SK-N-SH (cell line): ENCODE results near the gene GRIK3. TPM values are rescaled to one million over a fixed set of nuclear protein-coding genes. Genes with fewer than 3 reads are reported as not detected.
"Not testable (repeated sequence)": the region's sequence is repeated elsewhere in the genome, so short reads cannot be mapped to it uniquely, and the experiment has no call there.

Source experiments
- CTCF ChIA-PET: fragments of 300-600, 350-600 bp; formaldehyde crosslinking; extraction: SDS; loops from one replicate; lab custom pipeline; 2021; lab: Yijun Ruan, JAX
- POLR2A ChIA-PET: fragments of 350-600 bp; sonication (Branson Sonifier 250); formaldehyde crosslinking; extraction: SDS; loops from one replicate; lab custom pipeline; 2020; ENCODE audit warnings: antibody characterized with exemption, inconsistent platforms; lab: Yijun Ruan, JAX
- DNase-seq: peaks from one replicate; pipeline ENCODE4 v3.0.0; 2012
- H2AFZ ChIP-seq: fragments of 200-600 bp; sonication (generic); 2 replicates; pipeline ENCODE4 v1.8.1; 2016; ENCODE audit warnings: antibody characterized with exemption, mild to moderate bottlenecking, low read depth
- H3F3A ChIP-seq: fragments of 200-600 bp; sonication (generic); replicated peaks from 2 replicates; pipeline ENCODE3; 2016; ENCODE audit warnings: antibody characterized with exemption, mild to moderate bottlenecking; ENCODE audit not compliant: insufficient read depth
- H3K27ac ChIP-seq, 2 experiments: fragments of 200-500 bp in 1 of 2; fragments of 200-600 bp in 1 of 2; sonication (Bioruptor generic) in 1 of 2; sonication (generic), shearing (Covaris generic) in 1 of 2; 2 replicates each; pipeline versions ENCODE4 v1.5.1 to v1.6.1; 2014 to 2016; ENCODE audit warnings: low read depth in 2 of 2, inconsistent platforms in 1 of 2, low read length in 1 of 2, mild to moderate bottlenecking in 1 of 2, mixed read lengths in 1 of 2
- H3K27me3 ChIP-seq: fragments of 200-600 bp; sonication (generic), shearing (Covaris generic); 2 replicates; pipeline ENCODE4 v1.6.1; 2016; ENCODE audit warnings: mixed run types; ENCODE audit not compliant: insufficient read depth
- H3K36me3 ChIP-seq, 2 experiments: fragments of 200-500 bp in 1 of 2; fragments of 200-600 bp in 1 of 2; sonication (Bioruptor generic) in 1 of 2; sonication (generic) in 1 of 2; replicated peaks in 1 of 2; 2 replicates each; pipeline versions ENCODE3 to v1.5.1; 2014 to 2016; ENCODE audit warnings: low read length in 1 of 2, mild to moderate bottlenecking in 1 of 2; ENCODE audit not compliant: insufficient read depth in 2 of 2, control insufficient read depth in 1 of 2
- H3K4me1 ChIP-seq, 2 experiments: fragments of 200-500 bp in 1 of 2; fragments of 200-600 bp in 1 of 2; sonication (Bioruptor generic) in 1 of 2; sonication (generic), shearing (Covaris generic) in 1 of 2; 2 replicates each; pipeline versions ENCODE4 v1.5.1 to v1.6.1; 2014 to 2016; ENCODE audit warnings: low read depth in 1 of 2, low read length in 1 of 2, mixed run types in 1 of 2; ENCODE audit not compliant: insufficient read depth in 2 of 2, control insufficient read depth in 1 of 2
- H3K4me2 ChIP-seq: fragments of 200-600 bp; sonication (generic), shearing (Covaris generic); 2 replicates; pipeline ENCODE4 v1.6.1; 2017; ENCODE audit warnings: mixed run types
- H3K4me3 ChIP-seq, 2 experiments: fragments of 200-500 bp in 1 of 2; fragments of 200-600 bp in 1 of 2; sonication (Bioruptor generic) in 1 of 2; sonication (generic), shearing (Covaris generic) in 1 of 2; 2 replicates each; pipeline versions ENCODE4 v1.5.1 to v1.8.1; 2014 to 2016; ENCODE audit warnings: low read depth in 2 of 2, inconsistent platforms in 1 of 2, low read length in 1 of 2, mild to moderate bottlenecking in 1 of 2, mixed read lengths in 1 of 2, moderate library complexity in 1 of 2
- H3K79me2 ChIP-seq: fragments of 200-600 bp; sonication (generic); 2 replicates; pipeline ENCODE4 v1.8.1; 2017; ENCODE audit warnings: mild to moderate bottlenecking; ENCODE audit not compliant: insufficient read depth
- H3K9ac ChIP-seq: fragments of 200-600 bp; sonication (generic); 2 replicates; pipeline ENCODE4 v1.6.1; 2017; ENCODE audit warnings: mixed run types
- H3K9me2 ChIP-seq: fragments of 200-600 bp; sonication (generic); 2 replicates; pipeline ENCODE4 v1.6.1; 2017; ENCODE audit warnings: mixed run types
- H3K9me3 ChIP-seq: fragments of 200-600 bp; sonication (generic); 2 replicates; pipeline ENCODE4 v1.6.1; 2017; ENCODE audit warnings: mixed run types, mild to moderate bottlenecking, moderate library complexity
- H4K20me1 ChIP-seq: fragments of 200-600 bp; sonication (generic); 2 replicates; pipeline ENCODE4 v1.6.1; 2017; ENCODE audit warnings: mild to moderate bottlenecking, mixed run types; ENCODE audit not compliant: insufficient read depth
- CHD2 ChIP-seq: fragments of 150-350 bp; IDR thresholded peaks from 2 replicates; pipeline ENCODE4 v1.6.1; 2018; ENCODE audit warnings: low read length; ENCODE audit not compliant: partially characterized antibody
- EP300 ChIP-seq, 2 experiments: IDR thresholded peaks; 2 replicates each; pipeline versions ENCODE4 v1.4.0 to v1.6.1; 2012; ENCODE audit warnings: borderline replicate concordance in 1 of 2, low read depth in 1 of 2, low read length in 1 of 2
- FOXJ3 ChIP-seq: sonication (generic); formaldehyde crosslinking; IDR thresholded peaks from 2 replicates; pipeline ENCODE4 v1.5.1; 2020; ENCODE audit warnings: mild to moderate bottlenecking, missing genetic modification reagents
- GABPA ChIP-seq: IDR thresholded peaks from 2 replicates; pipeline ENCODE4 v1.4.0; 2012; ENCODE audit warnings: low read depth, mild to moderate bottlenecking
- GATA2 ChIP-seq: sonication (generic); formaldehyde crosslinking; IDR thresholded peaks from 2 replicates; pipeline ENCODE4 v1.5.0; 2020; ENCODE audit warnings: mild to moderate bottlenecking, missing genetic modification reagents
- JUND ChIP-seq: IDR thresholded peaks from 2 replicates; pipeline ENCODE4 v1.4.0; 2012
- MEF2A ChIP-seq: IDR thresholded peaks from 2 replicates; pipeline ENCODE4 v1.4.0; 2012; ENCODE audit warnings: low read depth, borderline replicate concordance
- MXI1 ChIP-seq: IDR thresholded peaks from 2 replicates; pipeline ENCODE4 v1.6.1; 2012; ENCODE audit warnings: mild to moderate bottlenecking, low read depth, low read length, improper control_type of control experiment
- NRF1 ChIP-seq: IDR thresholded peaks from 2 replicates; pipeline ENCODE4 v1.6.1; 2012; ENCODE audit warnings: low read depth, mild to moderate bottlenecking, low read length
- RAD21 ChIP-seq: IDR thresholded peaks from 2 replicates; pipeline ENCODE4 v1.6.1; 2012; ENCODE audit warnings: mild to moderate bottlenecking, low read length
- REST ChIP-seq: IDR thresholded peaks from 2 replicates; pipeline ENCODE4 v1.6.1; 2012; ENCODE audit warnings: mild to moderate bottlenecking, low read depth, low read length, moderate library complexity
- RXRA ChIP-seq: IDR thresholded peaks from 2 replicates; pipeline ENCODE4 v1.4.0; 2012; ENCODE audit warnings: low read depth, mild to moderate bottlenecking, borderline replicate concordance
- SIN3A ChIP-seq: IDR thresholded peaks from 2 replicates; pipeline ENCODE4 v1.6.1; 2012; ENCODE audit warnings: low read depth, mild to moderate bottlenecking, low read length, moderate library complexity, borderline replicate concordance
- SMC3 ChIP-seq: IDR thresholded peaks from 2 replicates; pipeline ENCODE4 v1.6.1; 2012; ENCODE audit warnings: low read depth, low read length, improper control_type of control experiment
- TAF1 ChIP-seq: IDR thresholded peaks from 2 replicates; pipeline ENCODE4 v1.6.1; 2012; ENCODE audit warnings: low read depth, mild to moderate bottlenecking, low read length, moderate library complexity, borderline replicate concordance
- TEAD4 ChIP-seq: IDR thresholded peaks from 2 replicates; pipeline ENCODE4 v1.4.0; 2012; ENCODE audit warnings: mild to moderate bottlenecking, borderline replicate concordance; ENCODE audit not compliant: insufficient read depth
- USF1 ChIP-seq: IDR thresholded peaks from 2 replicates; pipeline ENCODE4 v1.4.0; 2012; ENCODE audit warnings: low read depth, borderline replicate concordance
- USF2 ChIP-seq: fragments of 150-350 bp; IDR thresholded peaks from 2 replicates; pipeline ENCODE4 v1.6.1; 2017; ENCODE audit warnings: antibody characterized with exemption, low read length, low read depth, borderline replicate concordance
- YY1 ChIP-seq: IDR thresholded peaks from 2 replicates; pipeline ENCODE4 v1.4.0; 2012; ENCODE audit warnings: low read depth, mild to moderate bottlenecking
- WGBS: methylation state at CpG from one replicate; pipeline ENCODE4 v1.1.6; 2017; ENCODE audit warnings: low lambda C conversion rate; 5-methylcytosine and 5-hydroxymethylcytosine counted together
- polyA plus RNA-seq, 3 experiments: library from polyadenylated mRNA; depleted of rRNA; stranded (reverse); fragments of >200 nt; gene quantifications; 2 replicates each; pipeline ENCODE4 v1.2.3, GENCODE V29; 2012

The GRIK3 gene
- polyA plus RNA-seq, 1 of the 3 experiments (the other 2 are of a cell fraction) = not detected

DNA sequence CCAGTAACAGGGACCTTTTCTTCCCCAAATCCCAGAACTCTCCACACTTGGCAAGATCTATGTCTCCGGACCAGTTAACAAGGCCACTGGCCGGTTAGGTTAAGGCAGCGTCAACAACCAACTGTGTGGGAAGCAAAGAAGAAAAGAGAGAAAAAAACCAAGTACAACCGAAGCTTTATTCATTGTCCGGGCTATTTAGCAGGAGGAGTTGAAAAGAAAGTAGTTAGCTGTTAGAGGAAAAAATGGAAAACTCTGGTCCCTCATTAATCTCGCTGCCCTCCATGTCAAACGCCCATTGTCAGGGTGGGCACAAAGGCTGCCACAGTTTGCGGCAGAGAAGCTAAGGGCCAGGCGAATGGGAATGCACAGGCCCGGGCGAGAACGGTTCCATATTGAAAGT is 49.3 kb upstream of the GRIK3 start:
- Histone ChIP-seq H3K27ac (no peak overlapping the region), H3K4me2 (no peak overlapping the region), H3K4me1 (no peaks in the 10 kb centered on the region; a peak in 1 of 4 replicates), H3K36me3 (no peaks in the 10 kb centered on the region), H3F3A (no peaks in the 10 kb centered on the region), H3K9ac (no peak overlapping the region), H2AFZ (no peak overlapping the region), H3K27me3 (no peaks in the 10 kb centered on the region), H3K9me2 (no peaks in the 10 kb centered on the region), H3K9me3 (no peaks in the 10 kb centered on the region), H3K4me3 (no peak overlapping the region), H4K20me1 (no peaks in the 10 kb centered on the region), H3K79me2 (no peaks in the 10 kb centered on the region)
- no peak for DNase-seq
- POLR2A ChIA-PET = no interaction called here
- TF ChIP-seq GABPA (no peak), TAF1 (no peak), EP300 (IDR thresholded peaks at IDR 0.05; ENCODE audit: borderline replicate concordance in 1 of 2, low read depth in 1 of 2, low read length in 1 of 2) (no peak), MEF2A (no peak), SIN3A (no peak), FOXJ3 (CRISPR knock-in tag) (no peak), MXI1 (no peak), USF2 (no peak), GATA2 (CRISPR knock-in tag) (no peak), CHD2 (no peak), NRF1 (no peak), TEAD4 (no peak), YY1 (no peak), RXRA (no peak), REST (no peak), USF1 (no peak), RAD21 (no peak), JUND (no peak), SMC3 (no peak)
- 67% methylated on average over 12 of the region's 12 CpGs for WGBS
- CTCF ChIA-PET = interaction anchor here (0.9 to 1.5 kb wide), 2 partner anchors 9 to 351 kb away, joined by 3 to 4 read pairs; no protein-coding TSS in a partner anchor

DNA sequence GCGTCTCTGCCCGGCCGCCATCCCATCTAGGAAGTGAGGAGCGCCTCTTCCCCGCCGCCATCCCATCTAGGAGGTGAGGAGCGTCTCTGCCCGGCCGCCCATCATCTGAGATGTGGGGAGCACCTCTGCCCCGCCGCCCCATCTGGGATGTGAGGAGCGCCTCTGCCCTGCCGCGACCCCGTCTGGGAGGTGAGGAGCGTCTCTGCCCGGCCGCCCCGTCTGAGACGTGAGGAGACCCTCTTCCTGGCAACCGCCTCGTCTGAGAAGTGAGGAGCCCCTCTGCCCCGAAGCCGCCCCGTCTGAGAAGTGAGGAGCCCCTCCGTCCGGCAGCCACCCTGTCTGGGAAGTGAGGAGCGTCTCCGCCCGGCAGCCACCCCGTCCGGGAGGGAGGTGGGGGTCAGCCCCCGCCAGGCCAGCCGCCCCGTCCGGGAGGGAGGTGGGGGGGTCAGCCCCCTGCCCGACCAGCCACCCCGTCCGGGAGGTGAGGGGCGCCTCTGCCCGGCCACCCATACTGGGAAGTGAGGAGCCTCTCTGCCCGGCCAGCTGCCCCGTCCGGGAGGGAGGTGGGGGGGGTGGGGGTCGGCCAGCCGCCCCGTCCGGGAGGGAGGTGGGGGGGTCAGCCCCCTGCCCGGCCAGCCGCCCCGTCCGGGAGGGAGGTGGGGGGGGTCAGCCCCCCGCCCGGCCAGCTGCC is 46.1 kb upstream of the GRIK3 start:
- H3K4me3 ChIP-seq, CTCF ChIA-PET, H3K4me1 ChIP-seq, H3K36me3 ChIP-seq, H2AFZ ChIP-seq, H3K9me3 ChIP-seq, POLR2A ChIA-PET, H3K9me2 ChIP-seq, H3K79me2 ChIP-seq, H3K9ac ChIP-seq, H3K27ac ChIP-seq, H3K27me3 ChIP-seq, H3K4me2 ChIP-seq, H3F3A ChIP-seq, H4K20me1 ChIP-seq, DNase-seq: not testable (repeated sequence)
- no CpG with 5 or more reads among the region's 54 CpGs for WGBS
